Measurements from ENCODE around the gene NDUFS7.

NDUFS7 gene

DNA sequence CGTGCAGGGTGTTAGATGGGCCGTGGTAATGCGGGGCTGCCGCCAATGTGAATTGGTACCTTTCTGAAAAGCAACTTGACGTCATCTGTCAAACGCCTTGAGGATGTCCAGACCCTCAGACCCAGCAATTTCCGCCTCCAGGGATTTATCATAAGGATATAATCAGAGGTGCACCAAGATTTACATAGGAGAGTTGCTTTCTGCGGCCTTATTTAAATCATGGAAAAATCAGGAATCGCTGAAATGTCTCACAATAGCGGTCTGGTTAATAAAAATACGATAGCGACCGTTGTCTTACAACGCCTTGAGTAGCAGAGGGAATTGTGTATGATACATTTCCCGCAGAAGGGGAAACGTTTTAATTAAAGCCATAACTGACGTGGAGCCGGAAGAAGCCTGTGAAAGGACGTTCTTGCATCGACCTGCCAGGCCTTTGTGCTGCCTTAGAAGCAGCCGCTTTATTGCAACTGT, 32.3 kb upstream of the NDUFS7 start:
- in situ Hi-C loops (cut with MboI; ENCODE audit: low sequenced_read_pairs, unreplicated experiment) = no loop called here
- TF ChIP-seq CTCF (IDR thresholded peaks at IDR 0.05; ENCODE audit: borderline replicate concordance, control extremely low read depth, extremely low read depth, insufficient read depth, missing control alignments) = no peak
- DNase-seq (ENCODE audit: low spot score) = no peak

DNA sequence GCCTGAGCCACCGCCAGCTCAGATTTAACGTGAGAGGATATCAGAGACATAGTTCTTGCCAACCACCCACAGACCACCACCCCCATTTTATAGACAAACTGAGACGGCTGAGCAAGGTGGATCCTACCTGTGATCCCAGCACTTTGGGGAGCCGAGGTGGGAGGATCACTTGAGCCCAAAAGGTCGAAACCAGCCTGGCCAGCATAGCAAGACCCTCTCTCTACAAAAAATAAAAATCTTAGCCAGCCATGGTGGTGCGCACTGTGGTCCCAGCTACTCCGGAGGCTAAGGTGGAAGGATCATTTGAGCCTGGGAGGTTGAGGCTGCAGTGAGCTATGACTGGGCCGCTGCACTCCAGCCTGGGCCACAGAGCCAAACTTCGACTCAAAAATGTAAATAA, 30.6 kb upstream of the NDUFS7 start:
- in situ Hi-C loops (cut with MboI; ENCODE audit: low sequenced_read_pairs, unreplicated experiment) = no loop called here
- no peak for DNase-seq (ENCODE audit: low spot score)
- no peak for TF ChIP-seq CTCF (IDR thresholded peaks at IDR 0.05; ENCODE audit: borderline replicate concordance, control extremely low read depth, extremely low read depth, insufficient read depth, missing control alignments)

DNA sequence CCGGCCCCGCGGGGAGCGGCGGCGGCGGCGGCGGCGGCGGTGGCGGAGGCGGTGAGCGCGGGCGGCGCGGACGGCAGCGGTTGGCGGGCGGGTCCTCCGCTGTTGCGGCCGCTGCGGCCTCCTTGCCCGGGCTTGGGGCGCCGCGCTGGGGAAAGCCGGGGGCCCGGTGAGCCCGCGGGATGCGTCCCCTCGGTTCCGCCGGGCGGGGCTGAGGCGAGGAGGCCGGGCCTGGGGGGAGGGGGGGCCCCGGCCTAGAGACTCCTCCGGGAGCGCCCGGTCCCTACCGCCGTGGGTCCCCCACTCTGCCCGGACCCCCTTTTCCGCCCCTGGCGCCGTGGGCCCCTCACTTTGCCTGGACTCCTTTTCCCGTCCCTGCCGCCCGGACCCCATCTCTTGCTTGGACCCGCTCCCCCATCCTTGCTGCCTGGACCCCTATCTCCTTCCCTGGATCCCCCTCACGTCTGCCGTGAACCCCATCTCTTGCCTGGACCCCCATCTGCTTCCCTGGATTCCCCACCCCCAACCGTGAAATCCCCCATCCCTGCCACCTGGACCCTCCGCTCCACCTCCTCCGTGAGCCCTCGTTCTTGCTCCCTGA, 28.6 kb upstream of the NDUFS7 start:
- peak; percentile 83 for DNase-seq (ENCODE audit: low spot score)
- no peak for TF ChIP-seq CTCF (IDR thresholded peaks at IDR 0.05; ENCODE audit: borderline replicate concordance, control extremely low read depth, extremely low read depth, insufficient read depth, missing control alignments)
- in situ Hi-C loops (cut with MboI; ENCODE audit: low sequenced_read_pairs, unreplicated experiment) = no loop called here

- in situ Hi-C loops (cut with MboI; ENCODE audit: low sequenced_read_pairs, unreplicated experiment) = no loop called here
- no peak for TF ChIP-seq CTCF (IDR thresholded peaks at IDR 0.05; ENCODE audit: borderline replicate concordance, control extremely low read depth, extremely low read depth, insufficient read depth, missing control alignments)
- DNase-seq (ENCODE audit: low spot score) = peak; percentile 50
Observed at GRCh38 chr19:1355568-1356507, 27.9 kb upstream of the NDUFS7 start.

DNA sequence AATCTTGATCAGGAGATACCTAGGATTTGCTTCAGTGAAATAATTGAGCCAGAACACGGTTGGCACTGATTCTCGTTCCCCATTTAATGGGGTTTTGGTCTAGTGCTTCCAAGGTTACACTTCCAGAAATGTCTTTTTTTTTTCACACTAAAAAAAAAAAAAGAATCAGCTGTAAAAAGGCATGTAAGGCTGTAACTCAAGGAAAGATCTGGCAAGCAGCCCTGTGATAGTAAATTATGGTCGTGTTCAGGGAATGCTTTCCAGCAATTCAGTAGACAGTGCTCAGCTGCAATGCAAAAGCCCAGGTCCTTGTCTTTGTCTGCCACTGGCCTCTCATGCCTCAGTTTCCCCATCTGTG, 27.2 kb upstream of the NDUFS7 start:
- DNase-seq (ENCODE audit: low spot score) = no peak
- no peak for TF ChIP-seq CTCF (IDR thresholded peaks at IDR 0.05; ENCODE audit: borderline replicate concordance, control extremely low read depth, extremely low read depth, insufficient read depth, missing control alignments)
- in situ Hi-C loops (cut with MboI; ENCODE audit: low sequenced_read_pairs, unreplicated experiment) = no loop called here

GRCh38 chr19:1357531-1358109, 26.1 kb upstream of the NDUFS7 start:
- no peak for DNase-seq (ENCODE audit: low spot score)
- in situ Hi-C loops (cut with MboI; ENCODE audit: low sequenced_read_pairs, unreplicated experiment) = no loop called here
- no peak for TF ChIP-seq CTCF (IDR thresholded peaks at IDR 0.05; ENCODE audit: borderline replicate concordance, control extremely low read depth, extremely low read depth, insufficient read depth, missing control alignments)
